Skeletal muscle tissue (tissue), 4 donors: Measurements from ENCODE around the gene HHIPL2. TPM values are rescaled to one million over a fixed set of nuclear protein-coding genes. Genes with fewer than 3 reads are reported as not detected.
"Not testable (repeated sequence)": the region's sequence is repeated elsewhere in the genome, so short reads cannot be mapped to it uniquely, and the experiment has no call there.

Experiments
- H3K27ac ChIP-seq: one replicate; pipeline ENCODE4 v1.7.0; 2013; ENCODE audit warnings: mild to moderate bottlenecking, low read depth, low read length, inconsistent platforms
- H3K27me3 ChIP-seq, 3 donors: one replicate each; pipeline ENCODE4 v1.7.0; 2013; ENCODE audit warnings: low read length in 3 of 3; ENCODE audit not compliant: control insufficient read depth in 3 of 3, insufficient read depth in 3 of 3
- H3K36me3 ChIP-seq, 3 donors: one replicate each; pipeline ENCODE4 v1.7.0; 2013; ENCODE audit warnings: low read length in 3 of 3; ENCODE audit not compliant: control insufficient read depth in 3 of 3, insufficient read depth in 3 of 3
- H3K4me1 ChIP-seq, 3 donors: one replicate each; pipeline ENCODE4 v1.7.0; 2013; ENCODE audit warnings: low read length in 3 of 3, mild to moderate bottlenecking in 3 of 3; ENCODE audit not compliant: control insufficient read depth in 3 of 3, insufficient read depth in 3 of 3
- H3K4me3 ChIP-seq, 3 donors: one replicate each; pipeline ENCODE4 v1.7.0; 2013; ENCODE audit warnings: low read length in 3 of 3
- H3K9ac ChIP-seq, 3 donors: one replicate each; pipeline ENCODE4 v1.7.0; 2013; ENCODE audit warnings: low read length in 3 of 3, mild to moderate bottlenecking in 3 of 3, moderate library complexity in 2 of 3, low read depth in 1 of 3
- H3K9me3 ChIP-seq, 3 donors: one replicate each; pipeline ENCODE4 v1.7.0; 2013; ENCODE audit warnings: low read length in 3 of 3; ENCODE audit not compliant: control insufficient read depth in 3 of 3
- total RNA-seq: library from RNA; depleted of rRNA; stranded (reverse); fragments of >200 nt; gene quantifications from one replicate; pipeline ENCODE4 v1.2.3, GENCODE V29; 2014
- donor health status: Osteomylitis.

The HHIPL2 gene
- total RNA-seq, 1 donor from 2014 or later: under 0.01 TPM

DNA sequence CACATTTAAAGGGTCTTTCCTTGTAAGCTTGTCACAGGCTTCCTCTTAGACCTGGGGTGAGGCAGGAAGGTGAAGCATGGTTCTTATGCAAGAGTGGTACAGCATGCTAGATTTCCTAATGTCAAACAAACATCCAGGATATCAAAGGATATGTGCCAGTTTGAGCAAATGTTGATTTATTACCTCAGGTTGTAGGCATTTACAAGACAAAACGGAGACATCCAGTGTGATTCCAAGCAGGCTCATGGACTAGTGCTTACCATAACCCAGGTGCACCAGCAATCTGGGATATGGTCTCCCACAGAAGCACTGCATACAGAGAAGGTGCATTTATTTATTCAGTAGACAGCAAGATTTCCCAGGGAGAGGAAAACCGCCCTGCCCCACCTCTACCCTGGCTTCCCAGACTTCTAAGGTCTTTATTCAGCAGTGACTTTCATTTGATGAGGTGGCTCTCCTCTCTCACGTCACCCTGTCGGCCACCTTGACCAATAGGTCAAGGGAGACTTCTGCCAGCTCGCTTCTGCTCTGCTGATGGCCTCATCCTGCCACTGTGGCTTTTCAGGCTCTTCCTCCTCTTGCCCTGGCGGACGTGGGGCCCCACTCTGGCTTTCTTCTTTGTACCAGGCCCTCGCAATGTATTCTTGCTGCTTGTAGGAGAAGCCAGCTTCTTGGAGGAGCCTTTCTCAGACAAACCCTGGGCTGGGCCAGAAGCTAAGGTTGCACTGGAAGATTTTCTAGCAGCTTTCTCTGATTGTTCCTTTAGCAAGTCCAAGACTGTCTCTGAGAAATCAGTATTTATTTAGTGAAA, 25.6 kb downstream of the HHIPL2 start:
- H3K27me3 ChIP-seq: no peaks in the 10 kb centered on the region

DNA sequence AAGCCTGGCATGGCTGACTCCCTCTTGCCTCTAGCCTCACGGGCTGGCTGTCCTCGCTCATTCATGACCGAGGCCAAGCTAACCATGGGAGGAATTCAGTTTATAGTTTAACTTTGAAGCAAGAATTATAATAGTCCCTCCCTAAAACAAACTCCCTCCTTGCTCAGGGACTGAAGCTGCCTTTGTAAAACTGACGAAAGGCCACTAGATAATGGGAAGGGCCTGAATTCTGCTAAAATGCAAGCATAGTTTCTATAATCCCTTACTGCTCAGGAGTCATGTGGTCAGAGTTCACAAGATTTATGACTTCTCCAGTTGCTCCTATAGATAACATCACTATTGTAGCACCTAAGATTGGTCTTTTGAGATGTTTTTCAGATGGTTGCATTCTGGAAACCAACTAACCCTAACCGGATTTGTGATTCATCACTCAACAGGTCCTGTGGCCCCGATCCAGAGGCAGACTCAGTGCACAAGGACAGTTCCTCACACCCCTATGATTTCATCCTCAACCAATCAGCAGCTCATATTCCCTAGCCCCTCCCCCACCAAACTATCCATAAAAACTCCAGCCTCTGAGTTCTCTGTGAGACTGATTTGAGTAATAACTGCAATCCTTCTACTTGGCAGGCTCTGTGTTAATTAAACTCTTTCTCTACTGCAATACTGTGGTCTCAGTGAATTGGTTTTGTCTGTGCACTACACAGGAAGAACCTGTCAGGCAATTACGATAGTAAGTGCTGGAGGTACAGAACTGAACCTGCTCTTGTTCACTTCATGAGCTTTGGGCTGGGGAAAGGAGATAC, 26.4 kb downstream of the HHIPL2 start:
- Histone ChIP-seq H3K4me1 (no peaks in the 10 kb centered on the region), H3K9ac (no peak overlapping the region), H3K27ac (no peak overlapping the region), H3K27me3 (no peaks in the 10 kb centered on the region), H3K9me3 (no peaks in the 10 kb centered on the region), H3K36me3 (no peaks in the 10 kb centered on the region), H3K4me3 (no peak overlapping the region)

More for the DNA sequence above, 25.6 kb downstream of the HHIPL2 start:
- H3K36me3 ChIP-seq: no peaks in the 10 kb centered on the region
- no peak overlapping the region for H3K9ac ChIP-seq
- no peak overlapping the region for H3K27ac ChIP-seq
- H3K4me3 ChIP-seq: no peak overlapping the region
- H3K9me3 ChIP-seq: no peaks in the 10 kb centered on the region
- H3K4me1 ChIP-seq: no peaks in the 10 kb centered on the region

- not testable (repeated sequence) for H3K36me3 ChIP-seq, H3K4me1 ChIP-seq, H3K9me3 ChIP-seq, H3K27me3 ChIP-seq, H3K9ac ChIP-seq, H3K27ac ChIP-seq, H3K4me3 ChIP-seq
Observed at GRCh38 chr1:222489496-222489895, 58.4 kb downstream of the HHIPL2 start.

GRCh38 chr1:222487774-222488173, 60.1 kb downstream of the HHIPL2 start:
- H3K27me3 ChIP-seq, H3K4me1 ChIP-seq: not testable (repeated sequence)

DNA sequence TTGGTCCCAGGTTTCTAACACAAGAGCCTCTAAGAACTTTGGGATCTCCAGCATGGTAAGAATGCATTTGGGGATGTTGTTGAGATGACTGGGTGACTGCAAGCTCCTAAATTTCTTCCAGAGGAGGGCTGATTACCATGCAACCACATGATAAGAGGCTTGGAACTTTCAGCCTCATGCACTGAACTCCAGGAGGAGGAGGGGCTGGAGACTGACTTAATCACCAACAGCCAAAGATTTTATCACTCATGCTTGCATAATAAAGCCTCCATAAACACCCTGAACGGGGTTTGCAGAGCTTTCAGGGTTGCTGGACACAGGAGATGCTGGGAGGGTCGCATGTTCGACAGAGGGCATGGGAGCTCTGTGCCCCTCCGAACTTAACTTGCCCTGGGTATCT, 63.9 kb downstream of the HHIPL2 start:
- not testable (repeated sequence) for H3K36me3 ChIP-seq, H3K9me3 ChIP-seq, H3K9ac ChIP-seq, H3K4me1 ChIP-seq, H3K27me3 ChIP-seq, H3K27ac ChIP-seq, H3K4me3 ChIP-seq

More at GRCh38 chr1:222487774-222488173, 60.1 kb downstream of the HHIPL2 start:
- not testable (repeated sequence) for H3K36me3 ChIP-seq, H3K4me3 ChIP-seq, H3K9ac ChIP-seq, H3K27ac ChIP-seq, H3K9me3 ChIP-seq

DNA sequence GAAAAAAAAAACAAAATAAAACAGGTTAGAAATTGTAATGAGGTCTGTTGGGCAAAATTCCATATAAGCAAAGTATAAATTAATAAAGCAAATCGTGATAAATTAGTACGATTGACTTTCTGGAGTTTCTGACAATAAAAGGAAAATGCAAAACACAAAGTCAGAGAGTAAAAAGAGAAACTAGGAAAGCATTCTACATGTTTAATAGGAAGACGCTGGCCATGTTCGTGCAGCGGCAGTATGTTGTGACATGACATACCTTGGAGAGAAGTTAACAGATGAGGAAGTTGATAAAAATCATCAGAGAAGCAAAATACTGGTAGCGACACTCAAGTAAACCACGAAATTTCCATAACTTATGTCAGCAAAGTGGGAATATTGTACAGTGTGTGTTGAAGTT, 68.3 kb downstream of the HHIPL2 start:
- H3K27ac ChIP-seq, H3K9me3 ChIP-seq, H3K4me1 ChIP-seq, H3K9ac ChIP-seq, H3K4me3 ChIP-seq, H3K27me3 ChIP-seq, H3K36me3 ChIP-seq: not testable (repeated sequence)

- not testable (repeated sequence) for H3K4me3 ChIP-seq, H3K4me1 ChIP-seq, H3K27me3 ChIP-seq, H3K9ac ChIP-seq, H3K27ac ChIP-seq, H3K36me3 ChIP-seq, H3K9me3 ChIP-seq
Observed at GRCh38 chr1:222476436-222476835, 71.5 kb downstream of the HHIPL2 start.

DNA sequence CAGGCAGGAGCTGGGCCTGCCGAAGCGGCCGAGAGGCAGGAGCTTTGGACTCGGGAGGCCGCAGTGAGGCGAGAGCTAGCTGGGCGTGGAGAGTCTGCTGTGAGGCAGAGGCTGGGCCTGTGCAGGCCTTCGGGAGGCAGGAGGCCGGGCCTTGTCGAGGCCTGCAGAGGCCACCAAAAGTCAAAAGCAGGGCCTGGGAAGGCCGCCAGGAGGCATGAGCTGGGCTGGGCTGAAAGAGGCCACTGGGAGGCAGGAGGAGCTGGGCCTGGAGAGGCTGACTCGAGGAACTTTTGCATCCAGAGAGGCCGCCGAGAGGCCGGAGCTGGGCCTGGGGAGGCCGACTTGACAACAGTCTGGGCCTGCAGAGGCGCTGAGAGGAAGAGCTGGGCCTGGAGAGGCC, 74.2 kb downstream of the HHIPL2 start:
- H3K4me3 ChIP-seq, H3K36me3 ChIP-seq, H3K27ac ChIP-seq, H3K27me3 ChIP-seq, H3K9ac ChIP-seq, H3K4me1 ChIP-seq, H3K9me3 ChIP-seq: not testable (repeated sequence)

DNA sequence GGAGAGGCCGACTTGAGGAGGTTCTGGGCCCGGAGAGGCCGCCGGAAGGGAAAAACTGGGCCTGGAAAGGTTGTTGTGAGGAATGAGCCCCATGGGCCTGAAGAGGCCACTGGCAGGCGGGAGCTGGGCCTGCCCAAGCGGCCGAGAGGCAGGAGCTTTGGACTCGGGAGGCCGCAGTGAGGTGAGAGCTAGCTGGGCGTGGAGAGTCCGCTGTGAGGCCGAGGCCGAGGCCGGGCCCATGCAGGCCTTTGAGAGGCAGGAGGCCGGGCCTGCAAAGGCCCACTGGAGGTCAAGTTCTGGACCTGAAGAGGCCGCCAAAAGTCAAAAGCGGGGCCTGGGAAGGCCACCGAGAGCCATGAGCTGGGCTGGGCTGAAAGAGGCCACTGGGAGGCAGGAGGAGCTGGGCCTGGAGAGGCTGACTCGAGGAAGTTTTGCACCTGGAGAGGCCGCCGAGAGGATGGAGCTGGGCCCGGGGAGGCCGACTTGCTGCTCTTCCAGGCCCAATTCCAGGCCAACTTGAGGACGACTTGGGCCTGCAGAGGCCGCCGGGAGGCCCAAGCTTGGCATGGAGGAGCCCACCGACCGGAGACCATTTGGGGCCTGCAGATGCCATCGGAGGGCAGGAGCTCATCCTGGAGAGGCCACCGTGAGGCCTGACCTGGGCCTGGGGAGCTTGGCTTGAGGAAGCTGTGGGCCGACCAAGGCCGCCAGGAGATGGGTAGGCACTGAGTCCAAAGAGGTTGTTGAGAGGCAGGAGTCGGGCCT, 74.9 kb downstream of the HHIPL2 start:
- H3K27me3 ChIP-seq, H3K36me3 ChIP-seq, H3K27ac ChIP-seq, H3K9me3 ChIP-seq, H3K4me3 ChIP-seq, H3K9ac ChIP-seq, H3K4me1 ChIP-seq: not testable (repeated sequence)
